PFSK-1 (cell line): ENCODE results near the gene RBX1.

Experiments used
- FOXP2 ChIP-seq: optimal IDR thresholded peaks from 2 replicates; pipeline ENCODE3; 2011; ENCODE audit warnings: borderline replicate concordance, control low read depth, inconsistent platforms; ENCODE audit not compliant: insufficient read depth; ENCODE audit errors: extremely low read length, extremely low read depth
- POLR2AphosphoS5 ChIP-seq: IDR thresholded peaks from 2 replicates; pipeline ENCODE4 v1.6.1; 2012; ENCODE audit warnings: low read depth, mild to moderate bottlenecking, control low read depth, low read length, moderate library complexity

DNA sequence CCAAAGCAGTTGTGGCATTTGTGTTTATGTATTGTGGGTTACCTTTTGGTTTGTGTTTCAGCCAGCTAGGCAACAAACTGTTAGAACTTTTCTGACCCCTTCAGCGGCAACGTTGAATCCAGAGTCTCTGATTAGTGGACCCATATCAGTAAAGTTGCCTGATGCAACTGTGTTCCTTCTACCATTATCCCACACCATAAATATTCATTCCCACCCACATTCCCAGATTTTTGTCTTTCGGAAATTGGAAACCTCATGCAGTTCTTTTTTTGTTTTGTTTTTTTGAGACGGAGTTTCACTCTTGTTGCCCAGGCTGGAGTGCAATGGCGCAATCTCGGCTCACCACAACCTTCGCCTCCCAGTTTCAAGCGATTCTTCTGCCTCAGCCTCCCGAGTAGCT, 30.7 kb upstream of the RBX1 start:
- TF ChIP-seq POLR2AphosphoS5 (no peak), FOXP2 (no peak)
